ENCODE data around the gene LHPP. TPM values are rescaled to one million over a fixed set of nuclear protein-coding genes. Genes with fewer than 3 reads are reported as not detected.

The LHPP gene
- total RNA-seq, 1 experiment from 2014 or later = 3.7 TPM

GRCh38 chr10:124557648-124558338 lies 96.2 kb downstream of the LHPP start:
- Mint-ChIP-seq H3K27ac (ENCODE audit: low read depth, unreplicated experiment) (no peak overlapping the region), H3K4me1 (ENCODE audit: insufficient read depth, unreplicated experiment) (peaks cover 24% of the 10 kb centered on the region), H3K4me3 (ENCODE audit: unreplicated experiment) (no peak overlapping the region), H3K36me3 (ENCODE audit: insufficient read depth, unreplicated experiment) (peaks cover 4% of the 10 kb centered on the region), H3K9me3 (ENCODE audit: unreplicated experiment) (peaks cover 7% of the 10 kb centered on the region), H3K27me3 (ENCODE audit: insufficient read depth, unreplicated experiment) (no peaks in the 10 kb centered on the region)
- CTCF ChIA-PET = interaction anchor here (0.6 kb wide), 2 partner anchors 25 to 34 kb away, joined by 4 to 5 read pairs; no protein-coding TSS in a partner anchor
- intact Hi-C loops (cut with micrococcal nuclease) = no loop called here
- no TSS peak for BruUV-seq (replicated peaks)
- no peak for DNase-seq (ENCODE audit: unreplicated experiment)
- POLR2A ChIA-PET = no interaction called here
- TF ChIP-seq, protein P1, sequence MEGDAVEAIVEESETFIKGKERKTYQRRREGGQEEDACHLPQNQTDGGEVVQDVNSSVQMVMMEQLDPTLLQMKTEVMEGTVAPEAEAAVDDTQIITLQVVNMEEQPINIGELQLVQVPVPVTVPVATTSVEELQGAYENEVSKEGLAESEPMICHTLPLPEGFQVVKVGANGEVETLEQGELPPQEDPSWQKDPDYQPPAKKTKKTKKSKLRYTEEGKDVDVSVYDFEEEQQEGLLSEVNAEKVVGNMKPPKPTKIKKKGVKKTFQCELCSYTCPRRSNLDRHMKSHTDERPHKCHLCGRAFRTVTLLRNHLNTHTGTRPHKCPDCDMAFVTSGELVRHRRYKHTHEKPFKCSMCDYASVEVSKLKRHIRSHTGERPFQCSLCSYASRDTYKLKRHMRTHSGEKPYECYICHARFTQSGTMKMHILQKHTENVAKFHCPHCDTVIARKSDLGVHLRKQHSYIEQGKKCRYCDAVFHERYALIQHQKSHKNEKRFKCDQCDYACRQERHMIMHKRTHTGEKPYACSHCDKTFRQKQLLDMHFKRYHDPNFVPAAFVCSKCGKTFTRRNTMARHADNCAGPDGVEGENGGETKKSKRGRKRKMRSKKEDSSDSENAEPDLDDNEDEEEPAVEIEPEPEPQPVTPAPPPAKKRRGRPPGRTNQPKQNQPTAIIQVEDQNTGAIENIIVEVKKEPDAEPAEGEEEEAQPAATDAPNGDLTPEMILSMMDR (IDR thresholded peaks at IDR 0.05; ENCODE audit: unreplicated experiment) = no peak

DNA sequence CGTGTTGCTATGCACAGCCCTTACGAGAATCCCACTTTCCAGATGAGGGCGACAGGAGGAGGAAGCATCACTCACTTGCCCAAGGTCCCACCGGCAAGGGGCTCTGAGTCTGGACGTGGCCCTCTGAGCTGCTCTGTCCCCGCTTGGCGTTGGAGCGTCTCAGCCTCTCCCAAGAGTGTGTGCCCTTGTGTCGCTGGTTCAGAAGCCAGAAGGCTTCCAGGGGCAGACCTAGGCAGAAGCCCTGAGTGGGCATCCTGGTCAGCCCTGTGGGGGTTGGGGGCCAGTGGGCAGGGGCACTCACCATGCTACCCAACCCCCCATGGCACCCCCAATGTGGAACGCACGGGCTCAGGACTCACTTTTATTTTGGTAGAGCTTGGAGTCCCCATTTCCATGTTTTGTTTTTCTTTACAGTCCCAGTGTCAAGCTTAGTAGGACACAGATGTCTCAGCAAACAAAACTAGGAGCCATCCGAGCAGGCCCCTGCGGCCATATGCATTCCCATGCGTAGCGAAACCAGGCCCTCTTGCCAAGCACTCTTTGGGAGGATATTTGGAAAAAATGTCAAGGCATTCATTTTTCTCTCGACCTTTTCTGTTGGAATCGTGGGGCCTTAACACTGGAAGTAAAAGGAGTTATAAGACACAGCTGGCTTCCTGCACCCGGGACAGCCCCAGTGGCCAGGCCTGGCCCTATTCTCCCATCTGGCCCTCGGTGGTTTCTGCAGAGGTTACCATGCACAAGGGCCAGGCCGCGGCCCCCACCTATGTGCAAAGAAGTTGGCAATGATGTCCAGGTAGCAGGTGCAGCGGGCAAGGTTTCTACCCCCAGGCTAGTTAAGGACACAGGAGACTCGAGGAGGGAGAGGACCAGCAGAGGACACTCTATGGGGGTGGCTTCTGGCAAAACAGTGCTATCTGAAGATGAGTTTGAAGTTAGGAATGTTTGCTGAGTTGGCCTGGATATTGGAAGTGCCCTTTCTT lies 97.0 kb downstream of the LHPP start:
- TF ChIP-seq, protein P1 (IDR thresholded peaks at IDR 0.05; ENCODE audit: unreplicated experiment) = no peak
- H3K4me1 Mint-ChIP-seq (ENCODE audit: insufficient read depth, unreplicated experiment) = peaks cover 26% of the 10 kb centered on the region
- intact Hi-C loops (cut with micrococcal nuclease) = no loop called here

GRCh38 chr10:124559372-124560132 lies 97.9 kb downstream of the LHPP start:
- peaks cover 7% of the 10 kb centered on the region for H3K36me3 Mint-ChIP-seq (ENCODE audit: insufficient read depth, unreplicated experiment)
- TF ChIP-seq, protein P1 (IDR thresholded peaks at IDR 0.05; ENCODE audit: unreplicated experiment) = no peak

More for the DNA sequence above, 97.0 kb downstream of the LHPP start:
- Mint-ChIP-seq H3K36me3 (ENCODE audit: insufficient read depth, unreplicated experiment) (peaks cover 4% of the 10 kb centered on the region), H3K27ac (ENCODE audit: low read depth, unreplicated experiment) (peak overlapping the region; percentile 23), H3K9me3 (ENCODE audit: unreplicated experiment) (peaks cover 7% of the 10 kb centered on the region), H3K4me3 (ENCODE audit: unreplicated experiment) (no peak overlapping the region), H3K27me3 (ENCODE audit: insufficient read depth, unreplicated experiment) (no peaks in the 10 kb centered on the region)
- BruUV-seq (replicated peaks) = no TSS peak
- no peak for DNase-seq (ENCODE audit: unreplicated experiment)
- ChIA-PET CTCF (interaction anchor here (0.6 to 0.7 kb wide), 3 partner anchors 8 to 40 kb away, joined by 3 to 4 read pairs (median 3); no protein-coding TSS in a partner anchor), POLR2A (no interaction called here)

More at GRCh38 chr10:124559372-124560132, 97.9 kb downstream of the LHPP start:
- H3K9me3 Mint-ChIP-seq (ENCODE audit: unreplicated experiment) = peaks cover 7% of the 10 kb centered on the region
- ChIA-PET CTCF (interaction anchor here (0.5 to 0.9 kb wide), 6 partner anchors 8 to 88 kb away, joined by 3 to 5 read pairs (median 4); no protein-coding TSS in a partner anchor), POLR2A (interaction anchor here (0.5 to 1.2 kb wide), 5 partner anchors 33 to 183 kb away, joined by 4 to 9 read pairs (median 4); no protein-coding TSS in a partner anchor)
- peak overlapping the region; percentile 90 for H3K27ac Mint-ChIP-seq (ENCODE audit: low read depth, unreplicated experiment)
- peaks cover 26% of the 10 kb centered on the region for H3K4me1 Mint-ChIP-seq (ENCODE audit: insufficient read depth, unreplicated experiment)
- DNase-seq (ENCODE audit: unreplicated experiment) = no peak
- no peak overlapping the region for H3K4me3 Mint-ChIP-seq (ENCODE audit: unreplicated experiment)
- intact Hi-C loops (cut with micrococcal nuclease) = no loop called here
- no peaks in the 10 kb centered on the region for H3K27me3 Mint-ChIP-seq (ENCODE audit: insufficient read depth, unreplicated experiment)
- no TSS peak for BruUV-seq (replicated peaks)
